Central memory CD8-positive, alpha-beta T cell (primary cell): ENCODE measurements around the gene LRATD1.

Experiments
- ATAC-seq: fragments of 150-1000 bp; cut with Tn5 transposase; replicated peaks from 2 replicates; pipeline ENCODE4 v1.10.0; 2022; ENCODE audit warnings: mild to moderate bottlenecking, moderate FRiP score, moderate number of reproducible peaks; ENCODE audit not compliant: poor library complexity, severe bottlenecking; ENCODE audit errors: extremely low read depth
- DNase-seq, 2 donors: peaks; one replicate each; pipeline ENCODE4 v3.0.0; 2021; ENCODE audit warnings: low spot score in 2 of 2
- H3K27ac Mint-ChIP-seq: one replicate; pipeline ENCODE4 v1.8.0; 2022; ENCODE audit warnings: low read depth, mild to moderate bottlenecking, moderate library complexity, mixed read lengths
- H3K27me3 Mint-ChIP-seq: one replicate; pipeline ENCODE4 v1.8.0; 2022; ENCODE audit warnings: mixed read lengths
- H3K36me3 Mint-ChIP-seq: one replicate; pipeline ENCODE4 v1.8.0; 2022; ENCODE audit warnings: mild to moderate bottlenecking, moderate library complexity, mixed read lengths; ENCODE audit not compliant: insufficient read depth
- H3K4me1 Mint-ChIP-seq: one replicate; pipeline ENCODE4 v1.8.0; 2022; ENCODE audit warnings: mixed read lengths
- H3K4me3 Mint-ChIP-seq: one replicate; pipeline ENCODE4 v1.8.0; 2022; ENCODE audit warnings: mild to moderate bottlenecking, moderate library complexity, mixed read lengths
- H3K9me3 Mint-ChIP-seq: one replicate; pipeline ENCODE4 v1.8.0; 2022; ENCODE audit warnings: mixed read lengths

Gene LRATD1, protein sequence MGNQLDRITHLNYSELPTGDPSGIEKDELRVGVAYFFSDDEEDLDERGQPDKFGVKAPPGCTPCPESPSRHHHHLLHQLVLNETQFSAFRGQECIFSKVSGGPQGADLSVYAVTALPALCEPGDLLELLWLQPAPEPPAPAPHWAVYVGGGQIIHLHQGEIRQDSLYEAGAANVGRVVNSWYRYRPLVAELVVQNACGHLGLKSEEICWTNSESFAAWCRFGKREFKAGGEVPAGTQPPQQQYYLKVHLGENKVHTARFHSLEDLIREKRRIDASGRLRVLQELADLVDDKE

DNA sequence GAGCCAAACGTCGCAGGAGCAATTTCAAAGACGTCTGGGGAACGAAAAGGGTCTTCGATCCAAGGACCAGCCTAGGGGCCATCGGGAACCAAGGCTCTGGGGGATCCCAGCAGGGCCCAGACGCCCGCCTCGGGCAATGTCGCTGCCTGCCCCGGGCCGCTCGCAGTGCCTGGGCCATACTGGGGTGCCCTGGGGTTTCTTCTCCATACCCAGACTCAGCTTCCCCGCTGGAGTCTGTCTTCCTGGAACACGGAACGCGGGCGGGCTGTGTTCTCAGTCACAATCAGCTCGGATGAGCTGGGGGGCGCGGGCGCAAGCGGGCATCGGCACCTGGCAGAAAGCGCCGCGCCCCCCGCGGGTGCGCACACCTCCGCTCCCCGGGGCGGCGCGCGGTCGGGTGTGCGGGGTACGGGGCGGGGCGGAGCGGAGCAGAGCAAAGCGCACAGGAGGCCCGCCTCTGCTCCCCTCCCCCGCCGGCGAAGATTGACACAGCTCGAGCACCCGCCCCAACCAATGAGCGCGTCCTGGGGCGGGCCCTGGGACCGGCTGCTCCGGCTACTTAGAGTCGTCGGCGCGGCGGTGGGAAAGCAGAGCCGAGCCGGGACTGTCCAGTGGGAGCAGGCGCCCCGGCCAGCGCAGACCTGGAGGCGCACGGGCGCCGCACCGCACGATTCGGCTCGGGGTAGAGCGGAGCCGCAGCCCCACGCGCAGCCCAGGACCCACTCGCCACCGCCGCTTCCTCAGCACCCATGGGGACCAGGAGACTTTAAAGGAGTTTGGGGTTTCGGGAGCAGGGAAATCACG lies at the start of gene LRATD1:
Gene LRATD1, plus strand, starts transcription at position 585 of the 804 bp plus-strand sequence. CDS start 1,263 bp downstream, outside the sequence.
- ATAC-seq (no peak), DNase-seq (no peak)
- peaks cover 11% of the 10 kb centered on the region for H3K9me3 Mint-ChIP-seq
- no peaks in the 10 kb centered on the region for H3K36me3 Mint-ChIP-seq
- H3K27me3 Mint-ChIP-seq = peaks cover 51% of the 10 kb centered on the region
- H3K4me1 Mint-ChIP-seq = no peaks in the 10 kb centered on the region
- H3K4me3 Mint-ChIP-seq = no peak within 1 kb of the TSS
- no peak within 1 kb of the TSS for H3K27ac Mint-ChIP-seq

GRCh38 chr2:14583059-14583458 lies 49.5 kb upstream of the LRATD1 start:
- no peaks in the 10 kb centered on the region for H3K27me3 Mint-ChIP-seq
- ATAC-seq = no peak
- no peak overlapping the region for H3K4me3 Mint-ChIP-seq
- peaks cover 3% of the 10 kb centered on the region for H3K9me3 Mint-ChIP-seq
- H3K27ac Mint-ChIP-seq = no peak overlapping the region
- DNase-seq = no peak
- H3K36me3 Mint-ChIP-seq = no peaks in the 10 kb centered on the region
- no peaks in the 10 kb centered on the region for H3K4me1 Mint-ChIP-seq

DNA sequence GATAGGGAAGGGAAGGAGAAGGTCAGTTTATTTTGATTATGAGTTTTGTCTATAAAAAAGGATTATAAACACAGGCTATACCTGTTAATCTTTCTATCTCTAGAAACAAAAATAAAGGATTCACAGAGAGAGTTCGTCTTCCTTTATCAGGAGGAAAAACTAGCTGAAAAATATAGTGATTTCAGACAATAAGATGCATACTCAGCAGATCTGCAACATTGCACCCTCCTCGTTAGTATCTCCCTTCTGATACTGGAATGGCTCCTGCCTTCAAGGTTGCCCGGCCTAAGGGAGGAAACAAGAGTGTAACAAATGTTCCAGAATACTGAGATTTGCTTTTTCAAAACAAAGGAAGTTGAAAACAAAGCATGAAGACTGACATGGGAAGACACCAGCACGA lies 48.7 kb upstream of the LRATD1 start:
- ATAC-seq (no peak), DNase-seq (no peak)
- H3K27me3 Mint-ChIP-seq = no peaks in the 10 kb centered on the region
- H3K4me1 Mint-ChIP-seq = no peaks in the 10 kb centered on the region
- no peak overlapping the region for H3K4me3 Mint-ChIP-seq
- peaks cover 6% of the 10 kb centered on the region for H3K9me3 Mint-ChIP-seq
- H3K27ac Mint-ChIP-seq = no peak overlapping the region
- no peaks in the 10 kb centered on the region for H3K36me3 Mint-ChIP-seq

- Mint-ChIP-seq H3K27me3 (no peaks in the 10 kb centered on the region), H3K27ac (no peak overlapping the region), H3K4me1 (no peaks in the 10 kb centered on the region), H3K4me3 (no peak overlapping the region), H3K36me3 (no peaks in the 10 kb centered on the region), H3K9me3 (peaks cover 6% of the 10 kb centered on the region)
- DNase-seq = no peak
- ATAC-seq = no peak
Observed at GRCh38 chr2:14587119-14587518, 45.4 kb upstream of the LRATD1 start.

- no peak for DNase-seq
- H3K36me3 Mint-ChIP-seq = no peaks in the 10 kb centered on the region
- no peaks in the 10 kb centered on the region for H3K27me3 Mint-ChIP-seq
- H3K9me3 Mint-ChIP-seq = peaks cover 7% of the 10 kb centered on the region
- H3K4me1 Mint-ChIP-seq = no peaks in the 10 kb centered on the region
- no peak for ATAC-seq
- H3K27ac Mint-ChIP-seq = no peak overlapping the region
- H3K4me3 Mint-ChIP-seq = no peak overlapping the region
Observed at GRCh38 chr2:14601156-14601770, 31.3 kb upstream of the LRATD1 start.

DNA sequence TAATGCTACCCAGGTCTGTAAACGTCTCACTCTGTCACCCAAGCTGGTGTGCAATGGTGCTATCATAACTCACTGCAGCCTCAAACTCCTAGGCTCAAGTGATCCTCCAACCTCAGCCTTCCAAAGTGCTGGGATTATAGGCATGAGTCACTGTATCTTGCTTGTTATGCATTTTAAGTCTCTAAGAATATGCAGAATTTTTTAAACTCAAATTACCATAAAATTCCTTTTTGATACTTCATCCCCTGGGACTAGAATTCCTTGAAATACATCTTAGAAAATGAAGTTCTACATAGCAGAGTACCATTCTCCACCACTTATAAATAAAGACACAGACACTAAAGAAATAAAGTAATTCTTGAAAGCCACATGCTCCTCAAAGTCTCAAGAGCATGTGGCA lies 30.2 kb upstream of the LRATD1 start:
- Mint-ChIP-seq H3K27ac (no peak overlapping the region), H3K4me1 (no peaks in the 10 kb centered on the region), H3K36me3 (no peaks in the 10 kb centered on the region), H3K27me3 (no peaks in the 10 kb centered on the region), H3K9me3 (peaks cover 7% of the 10 kb centered on the region), H3K4me3 (no peak overlapping the region)
- no peak for ATAC-seq
- no peak for DNase-seq

DNA sequence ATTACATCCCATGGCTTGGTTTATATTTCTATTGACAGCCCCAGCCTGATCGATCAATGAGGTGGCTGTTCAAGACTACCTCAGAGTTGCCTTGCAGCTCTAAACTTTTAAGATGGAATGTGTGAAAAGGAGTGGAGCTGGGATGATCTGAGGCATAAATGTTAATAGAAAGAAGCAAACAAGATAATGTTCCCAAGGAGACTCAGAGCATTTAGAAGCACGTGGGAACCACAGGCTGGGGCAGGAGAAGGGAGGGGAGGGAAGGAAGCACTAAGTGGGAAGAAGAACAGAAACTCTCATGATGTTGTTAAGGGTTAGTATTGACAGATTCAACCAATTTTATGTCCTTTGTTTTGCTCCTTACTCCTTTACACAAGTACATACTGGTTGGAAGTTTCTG lies 28.8 kb upstream of the LRATD1 start:
- no peak overlapping the region for H3K4me3 Mint-ChIP-seq
- H3K27ac Mint-ChIP-seq = no peak overlapping the region
- no peaks in the 10 kb centered on the region for H3K36me3 Mint-ChIP-seq
- ATAC-seq (no peak), DNase-seq (no peak)
- H3K4me1 Mint-ChIP-seq = no peaks in the 10 kb centered on the region
- H3K27me3 Mint-ChIP-seq = no peaks in the 10 kb centered on the region
- H3K9me3 Mint-ChIP-seq = peaks cover 7% of the 10 kb centered on the region

- no peak for ATAC-seq
- H3K27ac Mint-ChIP-seq = no peak overlapping the region
- H3K9me3 Mint-ChIP-seq = no peaks in the 10 kb centered on the region
- no peaks in the 10 kb centered on the region for H3K4me1 Mint-ChIP-seq
- H3K4me3 Mint-ChIP-seq = no peak overlapping the region
- no peaks in the 10 kb centered on the region for H3K36me3 Mint-ChIP-seq
- DNase-seq = no peak
- no peaks in the 10 kb centered on the region for H3K27me3 Mint-ChIP-seq
Observed at GRCh38 chr2:14608245-14608644, 24.3 kb upstream of the LRATD1 start.

DNA sequence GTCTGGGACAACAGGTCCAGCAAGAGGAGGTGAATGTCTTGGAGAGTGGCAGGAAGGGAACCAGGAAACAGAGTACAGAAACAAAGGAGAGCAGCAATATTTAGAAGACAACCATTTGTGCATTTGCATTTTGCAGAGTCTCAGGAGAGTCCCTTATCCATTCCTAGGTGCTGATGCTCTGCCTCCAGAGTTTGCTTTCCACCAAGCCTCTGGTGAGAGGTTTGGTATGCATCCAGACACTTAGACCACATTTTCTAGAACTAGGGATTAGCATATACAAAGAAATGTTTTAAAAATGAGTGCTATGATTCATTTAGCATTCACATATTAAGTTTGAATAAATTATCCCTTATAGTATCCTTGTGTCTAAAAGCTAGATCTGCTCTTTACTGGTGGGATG lies 18.5 kb upstream of the LRATD1 start:
- Mint-ChIP-seq H3K4me3 (no peak overlapping the region), H3K9me3 (no peaks in the 10 kb centered on the region)
- ATAC-seq = no peak

GRCh38 chr2:14615121-14615520 lies 17.4 kb upstream of the LRATD1 start:
- Mint-ChIP-seq H3K9me3 (no peaks in the 10 kb centered on the region), H3K4me1 (no peaks in the 10 kb centered on the region), H3K36me3 (no peaks in the 10 kb centered on the region), H3K27me3 (no peaks in the 10 kb centered on the region), H3K27ac (no peak overlapping the region), H3K4me3 (no peak overlapping the region)
- DNase-seq (no peak), ATAC-seq (no peak)

More for the DNA sequence above, 18.5 kb upstream of the LRATD1 start:
- no peak overlapping the region for H3K27ac Mint-ChIP-seq
- no peak for DNase-seq
- no peaks in the 10 kb centered on the region for H3K36me3 Mint-ChIP-seq
- no peaks in the 10 kb centered on the region for H3K27me3 Mint-ChIP-seq
- no peaks in the 10 kb centered on the region for H3K4me1 Mint-ChIP-seq

DNA sequence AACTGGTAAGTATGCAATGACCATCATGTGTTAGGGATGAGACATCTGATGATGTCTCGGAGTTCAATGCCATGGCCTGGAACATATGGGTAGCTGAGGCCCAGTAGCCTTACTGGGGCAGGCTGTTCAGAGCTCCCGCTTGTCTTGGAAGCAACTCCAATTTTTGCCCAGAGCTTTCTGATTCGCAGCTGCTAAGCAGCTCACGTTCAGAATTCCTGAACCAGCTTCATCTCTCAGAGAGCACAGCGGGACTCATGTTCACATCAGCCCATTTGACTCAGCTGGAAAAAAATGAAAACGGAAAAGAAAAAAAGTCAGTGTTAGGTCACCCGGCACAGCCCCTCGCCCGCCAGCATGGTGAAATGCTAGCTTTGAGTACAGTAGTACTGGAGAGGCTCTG lies 16.8 kb upstream of the LRATD1 start:
- H3K27me3 Mint-ChIP-seq = no peaks in the 10 kb centered on the region
- DNase-seq (no peak), ATAC-seq (no peak)
- H3K4me3 Mint-ChIP-seq = no peak overlapping the region
- H3K36me3 Mint-ChIP-seq = no peaks in the 10 kb centered on the region
- no peaks in the 10 kb centered on the region for H3K4me1 Mint-ChIP-seq
- no peaks in the 10 kb centered on the region for H3K9me3 Mint-ChIP-seq
- no peak overlapping the region for H3K27ac Mint-ChIP-seq

DNA sequence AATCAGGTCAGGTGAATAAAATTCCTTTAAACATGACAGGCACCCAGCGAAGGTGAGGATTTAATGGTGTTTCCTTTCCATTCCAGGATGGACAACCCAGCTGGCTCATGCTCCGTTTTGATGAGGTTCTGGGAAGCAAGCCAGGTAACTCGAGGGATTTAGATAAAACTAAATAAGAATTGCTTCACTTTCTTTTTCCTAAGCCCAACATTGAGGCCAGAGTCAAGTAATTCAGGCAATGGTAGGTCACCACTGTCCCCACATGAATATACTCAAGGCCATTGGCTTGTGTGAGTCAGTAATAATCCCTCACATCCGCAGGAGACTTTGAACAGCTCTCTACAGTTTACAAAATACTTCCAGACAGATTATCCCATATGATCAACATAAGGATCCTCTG lies 16.2 kb upstream of the LRATD1 start:
- Mint-ChIP-seq H3K4me3 (no peak overlapping the region), H3K27ac (no peak overlapping the region), H3K9me3 (no peaks in the 10 kb centered on the region), H3K36me3 (no peaks in the 10 kb centered on the region), H3K27me3 (no peaks in the 10 kb centered on the region), H3K4me1 (no peaks in the 10 kb centered on the region)
- ATAC-seq = no peak
- DNase-seq = no peak

GRCh38 chr2:14616950-14617349 lies 15.6 kb upstream of the LRATD1 start:
- no peak for ATAC-seq
- Mint-ChIP-seq H3K27me3 (no peaks in the 10 kb centered on the region), H3K4me1 (no peaks in the 10 kb centered on the region), H3K36me3 (no peaks in the 10 kb centered on the region), H3K27ac (no peak overlapping the region), H3K4me3 (no peak overlapping the region), H3K9me3 (no peaks in the 10 kb centered on the region)
- no peak for DNase-seq
